K562 (cell line): ENCODE data around the gene NAV2. TPM values are rescaled to one million over a fixed set of nuclear protein-coding genes. Genes with fewer than 3 reads are reported as not detected.

Experiments used
- ATAC-seq: fragments of 200-7000 bp; cut with Tn5 transposase; 3 replicates; pipeline ENCODE4 v1.9.1; 2020; ENCODE audit warnings: moderate library complexity
- BruUV-seq: library from RNA; stranded (reverse); fragments of 400-500 nt; replicated peaks from 2 replicates; lab custom pipeline; 2021; lab: Mats Ljungman, UMichigan
- CTCF ChIA-PET: fragments of 300-600 bp; formaldehyde crosslinking; extraction: SDS; loops from one replicate; lab custom pipeline; 2021; ENCODE audit warnings: low intra/inter-chr PET ratio; lab: Yijun Ruan, JAX
- POLR2A ChIA-PET: fragments of 300-600, 350-650 bp; sonication (Branson Sonifier 250); formaldehyde crosslinking; extraction: SDS; loops from one replicate; lab custom pipeline; 2021; ENCODE audit warnings: antibody characterized with exemption, inconsistent platforms; lab: Yijun Ruan, JAX
- DNase-seq, 4 experiments: peaks; one replicate each; pipeline versions ENCODE4 v3.0.0 to v3.0.0-alpha.2; 2011 to 2018; ENCODE audit warnings: low spot score in 3 of 4, mixed read lengths in 3 of 4; ENCODE audit errors: extremely low read depth in 1 of 4
- FAIRE-seq: peaks from 2 replicates; lab custom pipeline; 2011; peaks lifted over from hg19 to GRCh38; lab: Jason Lieb, UNC
- H2AFZ ChIP-seq: 2 replicates; pipeline ENCODE4 v1.6.0; 2011; ENCODE audit warnings: low read depth, low read length, control low read depth, inconsistent platforms
- H3K27ac ChIP-seq: fragments of 200-600 bp; 3 replicates; pipeline ENCODE4 v1.8.0; 2011; ENCODE audit warnings: low read depth, mild to moderate bottlenecking, control low read depth, inconsistent platforms, low read length, moderate library complexity, mixed read lengths; ENCODE audit errors: extremely low read depth
- H3K27me3 ChIP-seq, 2 experiments: fragments of 300-600 bp in 1 of 2; 2 replicates in 1 of 2; 3 replicates in 1 of 2; pipeline versions ENCODE4 v1.6.0 to v1.8.0; 2011; ENCODE audit warnings: inconsistent platforms in 2 of 2, low read length in 2 of 2, mild to moderate bottlenecking in 1 of 2, mixed read lengths in 1 of 2, moderate library complexity in 1 of 2; ENCODE audit not compliant: control insufficient read depth in 2 of 2, insufficient read depth in 2 of 2
- H3K36me3 ChIP-seq: fragments of 300-600 bp; 3 replicates; pipeline ENCODE4 v1.8.0; 2011; ENCODE audit warnings: mild to moderate bottlenecking, low read length, inconsistent platforms; ENCODE audit not compliant: control insufficient read depth, insufficient read depth
- H3K4me1 ChIP-seq, 2 experiments: fragments of 200-600 bp in 1 of 2; replicated peaks in 1 of 2; 2 replicates in 1 of 2; 3 replicates in 1 of 2; pipeline versions ENCODE4 v1.5.1 to v1.8.0; 2011; ENCODE audit warnings: inconsistent platforms in 2 of 2, low read length in 2 of 2, mild to moderate bottlenecking in 1 of 2, mixed read lengths in 1 of 2, moderate library complexity in 1 of 2; ENCODE audit not compliant: control insufficient read depth in 2 of 2, insufficient read depth in 2 of 2
- H3K4me2 ChIP-seq: 2 replicates; pipeline ENCODE4 v1.6.1; 2011; ENCODE audit warnings: low read length, control low read depth, inconsistent platforms, mixed read lengths; ENCODE audit not compliant: insufficient read depth
- H3K4me3 ChIP-seq: fragments of 200-600 bp; sonication (generic), shearing (Covaris generic); 2 replicates; pipeline ENCODE4 v1.5.1; 2016; ENCODE audit warnings: control low read depth, inconsistent platforms
- H3K79me2 ChIP-seq: fragments of 200-600 bp; 3 replicates; pipeline ENCODE4 v1.8.0; 2011; ENCODE audit warnings: low read length, inconsistent platforms; ENCODE audit not compliant: control insufficient read depth, insufficient read depth
- H3K9ac ChIP-seq, 2 experiments: 2 replicates each; pipeline versions ENCODE4 v1.6.0 to v1.6.1; 2011; ENCODE audit warnings: low read depth in 2 of 2, low read length in 2 of 2, control low read depth in 1 of 2, inconsistent platforms in 1 of 2, mild to moderate bottlenecking in 1 of 2, mixed read lengths in 1 of 2; ENCODE audit not compliant: insufficient read depth in 1 of 2
- H3K9me1 ChIP-seq: one replicate; pipeline ENCODE4 v1.6.0; 2011; ENCODE audit warnings: inconsistent platforms, mild to moderate bottlenecking, low read length, moderate library complexity; ENCODE audit not compliant: control insufficient read depth, insufficient read depth
- H3K9me3 ChIP-seq: replicated peaks from 2 replicates; pipeline ENCODE4 v1.5.1; 2011; ENCODE audit warnings: low read depth, low read length, inconsistent platforms; ENCODE audit not compliant: control insufficient read depth, insufficient read depth
- H4K20me1 ChIP-seq: replicated peaks from 2 replicates; pipeline ENCODE4 v1.6.1; 2011; ENCODE audit warnings: low read length, inconsistent platforms, mixed read lengths; ENCODE audit not compliant: control insufficient read depth, insufficient read depth
- EP400 ChIP-seq: fragments of 450-650 bp; IDR thresholded peaks from 2 replicates; pipeline ENCODE4 v1.6.1; 2017; ENCODE audit warnings: antibody characterized with exemption, mild to moderate bottlenecking, moderate library complexity
- MCM3 ChIP-seq: fragments of 450-650 bp; IDR thresholded peaks from 2 replicates; pipeline ENCODE4 v1.6.1; 2016
- ZNF311 ChIP-seq: fragments of 250-450 bp; sonication (Bioruptor Pico); IDR thresholded peaks from 2 replicates; pipeline ENCODE4 v1.4.0; 2020; ENCODE audit warnings: mild to moderate bottlenecking, moderate library complexity
- in situ Hi-C: fragments of 300-500 bp; cut with MboI; formaldehyde crosslinking; loops from 4 replicates; pipeline ENCODE4 v1.15.0; 2018; ENCODE audit warnings: inconsistent platforms, mixed read lengths
- intact Hi-C: fragments of 100-400 bp; cut with micrococcal nuclease; formaldehyde crosslinking; loops from 2 replicates; pipeline ENCODE4 v1.14.2; 2022
- polyA plus RNA-seq, 8 experiments: library from polyadenylated mRNA; depleted of rRNA in 4 of 8; stranded (reverse) in 5 of 8; unstranded in 3 of 8; fragments of >200 nt; fragmentation: Nextera tagmentation in 2 of 8; fragmentation: Illumina TruSeq in 1 of 8; extraction: Ambion mirVana in 2 of 8; extraction: Trizol in 1 of 8; gene quantifications; 2 replicates each; pipeline versions ENCODE4 v1.2.1 to v1.2.3, GENCODE V29; 2011 to 2014; ENCODE audit warnings: inconsistent platforms in 1 of 8, missing spikeins in 1 of 8
- total RNA-seq, 7 experiments: library from RNA; depleted of rRNA in 6 of 7; stranded (reverse); fragments of >200 nt in 6 of 7; fragmentation: Illumina TruSeq in 2 of 7; extraction: Trizol in 2 of 7; gene quantifications; 2 replicates each; pipeline versions ENCODE4 v1.2.1 to v1.2.3, GENCODE V29; 2011 to 2021; ENCODE audit warnings: low replicate concordance in 1 of 7
- TF ChIP-seq, protein P1 (sequence below): sonication (generic); formaldehyde crosslinking; IDR thresholded peaks from 2 replicates; pipeline ENCODE4 v1.8.1; 2023; ENCODE audit warnings: mild to moderate bottlenecking, missing genetic modification reagents
- TF ChIP-seq, protein P2 (sequence below): fragments of 250-450 bp; sonication (Bioruptor Pico); IDR thresholded peaks from 2 replicates; pipeline ENCODE4 v1.5.0; 2022; ENCODE audit warnings: mild to moderate bottlenecking

Gene NAV2
- total and polyA plus RNA-seq, 9 of the 15 experiments (the other 6 are each of a cell fraction or from before 2014, with no cell fraction given): 0.03 to 0.35 (median 0.05) TPM

- ChIA-PET POLR2A (no interaction called here), CTCF (no interaction called here)
- TF ChIP-seq MCM3: no peak
- no peak for TF ChIP-seq ZNF311 (CRISPR knock-in tag)
- TF ChIP-seq EP400: no peak
- TF ChIP-seq, protein P1, sequence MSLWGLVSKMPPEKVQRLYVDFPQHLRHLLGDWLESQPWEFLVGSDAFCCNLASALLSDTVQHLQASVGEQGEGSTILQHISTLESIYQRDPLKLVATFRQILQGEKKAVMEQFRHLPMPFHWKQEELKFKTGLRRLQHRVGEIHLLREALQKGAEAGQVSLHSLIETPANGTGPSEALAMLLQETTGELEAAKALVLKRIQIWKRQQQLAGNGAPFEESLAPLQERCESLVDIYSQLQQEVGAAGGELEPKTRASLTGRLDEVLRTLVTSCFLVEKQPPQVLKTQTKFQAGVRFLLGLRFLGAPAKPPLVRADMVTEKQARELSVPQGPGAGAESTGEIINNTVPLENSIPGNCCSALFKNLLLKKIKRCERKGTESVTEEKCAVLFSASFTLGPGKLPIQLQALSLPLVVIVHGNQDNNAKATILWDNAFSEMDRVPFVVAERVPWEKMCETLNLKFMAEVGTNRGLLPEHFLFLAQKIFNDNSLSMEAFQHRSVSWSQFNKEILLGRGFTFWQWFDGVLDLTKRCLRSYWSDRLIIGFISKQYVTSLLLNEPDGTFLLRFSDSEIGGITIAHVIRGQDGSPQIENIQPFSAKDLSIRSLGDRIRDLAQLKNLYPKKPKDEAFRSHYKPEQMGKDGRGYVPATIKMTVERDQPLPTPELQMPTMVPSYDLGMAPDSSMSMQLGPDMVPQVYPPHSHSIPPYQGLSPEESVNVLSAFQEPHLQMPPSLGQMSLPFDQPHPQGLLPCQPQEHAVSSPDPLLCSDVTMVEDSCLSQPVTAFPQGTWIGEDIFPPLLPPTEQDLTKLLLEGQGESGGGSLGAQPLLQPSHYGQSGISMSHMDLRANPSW: no peak
- TF ChIP-seq, protein P2, sequence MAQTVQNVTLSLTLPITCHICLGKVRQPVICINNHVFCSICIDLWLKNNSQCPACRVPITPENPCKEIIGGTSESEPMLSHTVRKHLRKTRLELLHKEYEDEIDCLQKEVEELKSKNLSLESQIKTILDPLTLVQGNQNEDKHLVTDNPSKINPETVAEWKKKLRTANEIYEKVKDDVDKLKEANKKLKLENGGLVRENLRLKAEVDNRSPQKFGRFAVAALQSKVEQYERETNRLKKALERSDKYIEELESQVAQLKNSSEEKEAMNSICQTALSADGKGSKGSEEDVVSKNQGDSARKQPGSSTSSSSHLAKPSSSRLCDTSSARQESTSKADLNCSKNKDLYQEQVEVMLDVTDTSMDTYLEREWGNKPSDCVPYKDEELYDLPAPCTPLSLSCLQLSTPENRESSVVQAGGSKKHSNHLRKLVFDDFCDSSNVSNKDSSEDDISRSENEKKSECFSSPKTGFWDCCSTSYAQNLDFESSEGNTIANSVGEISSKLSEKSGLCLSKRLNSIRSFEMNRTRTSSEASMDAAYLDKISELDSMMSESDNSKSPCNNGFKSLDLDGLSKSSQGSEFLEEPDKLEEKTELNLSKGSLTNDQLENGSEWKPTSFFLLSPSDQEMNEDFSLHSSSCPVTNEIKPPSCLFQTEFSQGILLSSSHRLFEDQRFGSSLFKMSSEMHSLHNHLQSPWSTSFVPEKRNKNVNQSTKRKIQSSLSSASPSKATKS (CRISPR knock-in tag): no peak
- Histone ChIP-seq H4K20me1 (no peaks in the 10 kb centered on the region), H3K36me3 (no peaks in the 10 kb centered on the region), H3K4me3 (no peak overlapping the region), H2AFZ (no peak overlapping the region), H3K9ac (no peak overlapping the region), H3K4me1 (no peaks in the 10 kb centered on the region), H3K4me2 (no peak overlapping the region), H3K9me3 (no peaks in the 10 kb centered on the region), H3K9me1 (no peaks in the 10 kb centered on the region), H3K27ac (no peak overlapping the region), H3K79me2 (no peaks in the 10 kb centered on the region), H3K27me3 (peaks cover 5 to 30% of the 10 kb centered on the region in 2 experiments; a peak in 2 of 5 replicates)
- DNase-seq (no peak), ATAC-seq (no peak), FAIRE-seq (no peak)
- intact Hi-C loops (no loop called here), in situ Hi-C loops (loop anchor here (25.0 kb wide), 1 partner anchor 579 kb away; no protein-coding TSS in a partner anchor)
- BruUV-seq: no TSS peak
These were observed 178.4 kb downstream of the NAV2 start for GRCh38 chr11:19891022-19891421.
